ENCODE measurements around the gene ZNF528.

ZNF528 gene

GRCh38 chr19:52397310-52398080 is at the start of gene ZNF528:
ZNF528 (plus strand) TSS chr19:52397849; CDS start chr19:52402014, 4,165 bp downstream.
- peak; percentile 96 for DNase-seq

GRCh38 chr19:52351512-52351911 is 46.1 kb upstream of the ZNF528 start:
- no peak for DNase-seq

- DNase-seq: no peak
Measured at GRCh38 chr19:52366414-52366824, 31.2 kb upstream of the ZNF528 start.

GRCh38 chr19:52369559-52370340 is 27.9 kb upstream of the ZNF528 start, which contains the start of gene ZNF880:
ZNF880 (plus strand) TSS chr19:52369923; CDS start chr19:52369966, 43 bp downstream.
- peak; percentile 95 for DNase-seq

GRCh38 chr19:52370341-52370710 is 27.3 kb upstream of the ZNF528 start:
- no peak for DNase-seq

GRCh38 chr19:52391135-52391534 is 6.5 kb upstream of the ZNF528 start:
- DNase-seq: no peak

- no peak for DNase-seq
Measured at GRCh38 chr19:52398081-52398441, 412 bp downstream of the ZNF528 start.

GRCh38 chr19:52410276-52410675 is 12.6 kb downstream of the ZNF528 start:
- DNase-seq: no peak

GRCh38 chr19:52415711-52416110 is 18.1 kb downstream of the ZNF528 start:
- DNase-seq: no peak

- DNase-seq: no peak
Measured at GRCh38 chr19:52428937-52429336, 31.3 kb downstream of the ZNF528 start, which contains the start of gene ZNF534. ZNF534 (plus strand) TSS chr19:52429148; CDS start chr19:52431475, 2,327 bp downstream.

- no peak for DNase-seq
Measured at GRCh38 chr19:52442179-52442578, 44.5 kb downstream of the ZNF528 start.

GRCh38 chr19:52444506-52444905 is 46.9 kb downstream of the ZNF528 start:
- DNase-seq: no peak

- DNase-seq: no peak
Measured at GRCh38 chr19:52451241-52451640, 53.6 kb downstream of the ZNF528 start.

GRCh38 chr19:52453324-52454094 is 55.9 kb downstream of the ZNF528 start, which contains the start of gene ZNF578:
ZNF578 (plus strand) TSS chr19:52453553; CDS start chr19:52501846, 48,293 bp downstream.
- DNase-seq: peak; percentile 64

GRCh38 chr19:52464798-52465470 is 67.3 kb downstream of the ZNF528 start:
- no peak for DNase-seq

All from stimulated activated CD4-positive, alpha-beta T cell treated with anti-CD3 and anti-CD28 coated beads, Interleukin-4, amount 100 ng/mL, for 24 hours (primary cell).